NCI-H748 (cell line): ENCODE data around the gene ARHGEF39.
A peak's percentile ranks its signal among the peaks of the same experiment; 100 is the strongest.
"Not testable (repeated sequence)": the region's sequence is repeated elsewhere in the genome, so short reads cannot be mapped to it uniquely, and the experiment has no call there.

ENCODE experiments used
- DNase-seq: peaks from one replicate; lab custom pipeline; 2025; ENCODE audit not compliant: unreplicated experiment; lab: John Stamatoyannopoulos, UW

Gene ARHGEF39

DNA sequence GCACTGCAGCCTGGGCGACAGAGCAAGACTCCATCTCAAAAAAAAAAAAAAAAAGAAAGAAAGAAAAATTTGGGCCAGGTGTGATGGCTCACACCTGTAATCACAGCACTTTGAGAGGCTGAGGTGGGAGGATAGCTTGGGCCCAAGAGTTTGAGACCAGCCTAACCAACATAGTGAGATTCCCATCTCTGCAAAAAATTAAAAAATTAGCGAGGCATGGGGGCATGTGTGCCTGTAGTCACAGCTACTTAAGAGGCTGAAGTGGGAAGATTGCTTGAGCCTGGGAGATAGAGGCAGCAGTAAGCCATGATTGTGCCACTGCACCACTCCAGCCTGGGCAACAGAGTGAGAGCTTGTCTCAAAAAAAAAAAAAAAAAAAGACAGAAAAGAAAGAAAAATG is 11.4 kb downstream of the ARHGEF39 start:
- DNase-seq = no peak

DNA sequence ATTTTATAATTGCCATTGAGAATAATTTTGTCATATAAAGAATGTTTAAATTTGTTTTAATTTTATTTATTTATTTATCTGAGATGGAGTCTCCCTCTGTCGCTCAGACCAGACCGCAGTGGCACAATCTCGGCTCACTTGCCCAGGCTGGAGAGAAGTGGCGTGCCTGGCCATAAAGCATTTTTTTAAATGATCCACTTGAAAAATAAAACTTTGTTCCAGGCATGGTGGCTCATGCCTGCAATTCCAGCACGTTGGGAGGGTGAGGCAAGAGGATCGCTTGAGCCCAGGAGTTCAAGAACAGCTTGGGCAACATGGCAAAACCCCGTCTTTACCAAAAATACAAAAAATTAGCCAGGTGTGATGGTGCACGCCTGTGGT is 12.2 kb downstream of the ARHGEF39 start:
- DNase-seq = no peak

DNA sequence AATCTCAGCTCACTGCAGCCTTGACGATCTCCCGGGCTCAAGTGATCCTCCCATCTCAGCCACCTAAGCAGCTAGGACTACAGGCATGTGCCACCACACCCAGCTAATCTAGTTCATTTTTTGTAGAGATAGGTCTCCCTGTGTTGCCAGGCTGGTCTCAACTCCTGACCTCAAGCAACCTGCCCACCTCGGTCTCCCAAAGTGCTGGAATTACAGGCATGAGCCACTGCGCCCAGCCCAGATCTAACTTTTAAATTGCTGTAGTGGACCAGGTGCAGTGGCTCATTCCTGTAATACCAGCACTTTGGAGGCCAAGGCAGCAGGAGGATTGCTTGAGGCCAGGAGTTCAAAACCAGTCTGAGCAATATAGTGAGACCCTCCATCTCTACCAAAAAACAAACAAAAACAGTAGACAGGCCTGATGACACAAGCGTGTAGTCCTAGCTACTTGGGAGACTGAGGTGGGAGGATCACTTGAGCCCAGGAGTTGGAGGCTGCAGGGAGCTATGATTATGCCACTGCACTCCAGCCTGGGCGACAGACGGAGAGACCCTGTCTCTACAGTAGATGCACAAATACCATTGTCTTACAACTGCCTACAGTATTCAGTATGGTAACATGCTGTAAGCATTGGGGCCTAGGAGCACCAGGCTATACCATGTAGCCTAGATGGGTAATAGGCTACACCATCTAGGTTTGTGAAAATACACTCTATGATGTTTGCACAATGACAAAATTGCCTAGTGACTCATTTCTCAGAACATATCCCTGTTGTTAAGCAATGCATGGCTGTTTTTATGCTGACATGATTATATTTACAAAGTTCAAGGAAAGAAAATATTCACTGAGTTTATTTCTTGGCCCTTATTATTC is 12.8 kb downstream of the ARHGEF39 start:
- peak; percentile 8 for DNase-seq

DNA sequence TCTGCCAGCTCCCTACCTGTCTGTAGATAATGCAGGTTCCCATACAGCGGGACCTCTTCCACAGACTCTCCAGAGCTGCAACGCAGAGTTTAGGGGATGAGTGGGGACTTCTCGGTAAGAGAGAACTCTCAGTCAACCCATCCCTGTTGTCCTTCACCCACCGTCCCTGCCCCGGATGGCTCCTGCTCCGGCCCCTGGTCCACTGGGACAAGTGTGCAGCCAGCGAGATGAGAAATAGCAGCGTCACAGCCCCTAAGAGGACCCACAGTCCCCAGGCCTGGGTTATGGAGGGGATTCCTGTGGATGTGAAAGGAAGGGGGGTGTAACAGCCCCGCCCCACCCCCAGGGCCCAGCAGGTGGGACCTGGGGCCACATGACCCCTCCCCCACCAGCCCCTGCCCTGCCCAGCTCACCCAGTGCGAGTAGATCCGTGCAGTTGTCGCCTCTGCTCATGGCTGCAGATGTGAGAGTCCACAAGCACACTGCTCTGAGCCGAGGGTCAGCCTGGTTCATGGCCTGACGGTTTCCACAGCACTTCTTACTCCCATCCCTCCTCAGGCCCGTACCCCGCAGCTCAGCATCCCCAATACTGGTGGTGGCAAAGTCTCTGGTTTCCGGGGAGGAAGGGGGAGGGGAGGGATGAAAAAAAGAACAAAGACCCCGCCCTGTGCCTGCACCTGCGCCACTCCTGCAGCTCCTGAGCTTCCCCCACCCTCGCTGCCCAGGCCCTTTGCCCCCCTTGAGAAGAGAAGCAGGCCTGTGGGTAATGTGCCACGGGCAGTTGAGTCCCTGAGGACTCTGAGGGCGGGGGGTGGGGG is 14.4 kb downstream of the ARHGEF39 start, which contains the start of gene SIT1:
Gene SIT1 (minus strand): TSS at position 591 of the 818 bp plus-strand sequence. CDS start 78 bp downstream, at position 513.
- DNase-seq = peak; percentile 14

DNA sequence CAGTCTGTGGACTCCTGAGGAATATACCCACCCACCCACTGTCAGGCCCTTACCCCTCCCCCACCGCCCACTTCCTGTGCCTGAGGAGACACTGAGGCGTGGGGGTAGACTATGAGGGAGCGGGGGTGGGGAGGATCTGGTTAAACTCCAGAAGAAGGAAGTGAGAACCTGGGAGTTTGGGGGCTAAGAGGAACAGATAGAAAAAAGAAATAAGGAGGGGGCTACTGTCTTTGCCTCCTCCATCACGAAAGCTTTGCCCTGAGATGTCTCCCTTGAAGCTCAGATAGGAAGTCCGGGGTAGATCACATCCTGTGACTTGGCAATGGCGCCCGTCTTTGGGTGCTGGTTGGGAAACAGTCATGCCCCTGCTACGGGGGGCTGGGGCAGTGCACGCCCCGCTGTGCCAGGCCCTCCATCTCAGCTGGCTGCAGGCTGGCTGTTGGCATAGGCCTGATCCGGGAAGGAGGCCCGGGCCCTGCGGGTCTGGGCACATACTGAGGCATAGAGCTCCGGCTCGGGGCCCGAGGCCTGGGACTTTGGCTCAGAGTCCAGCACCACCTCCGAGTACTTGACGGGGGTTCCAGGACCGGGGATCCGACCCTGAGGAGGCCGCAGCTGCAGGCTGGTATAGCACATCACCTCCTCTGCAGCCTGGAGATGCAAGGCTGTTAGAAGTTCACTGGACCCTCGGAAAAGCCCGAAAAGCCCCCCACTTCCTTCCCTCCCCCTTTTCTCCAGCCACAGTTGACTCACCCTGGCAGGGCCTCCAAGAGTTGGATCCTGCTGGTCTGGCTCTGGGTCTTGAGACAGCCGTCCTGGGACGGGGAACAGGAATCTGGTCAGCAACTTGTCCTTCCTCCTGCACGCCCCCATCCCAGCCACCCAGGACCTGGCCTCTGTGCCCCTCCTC is 15.3 kb downstream of the ARHGEF39 start:
- no peak for DNase-seq

DNA sequence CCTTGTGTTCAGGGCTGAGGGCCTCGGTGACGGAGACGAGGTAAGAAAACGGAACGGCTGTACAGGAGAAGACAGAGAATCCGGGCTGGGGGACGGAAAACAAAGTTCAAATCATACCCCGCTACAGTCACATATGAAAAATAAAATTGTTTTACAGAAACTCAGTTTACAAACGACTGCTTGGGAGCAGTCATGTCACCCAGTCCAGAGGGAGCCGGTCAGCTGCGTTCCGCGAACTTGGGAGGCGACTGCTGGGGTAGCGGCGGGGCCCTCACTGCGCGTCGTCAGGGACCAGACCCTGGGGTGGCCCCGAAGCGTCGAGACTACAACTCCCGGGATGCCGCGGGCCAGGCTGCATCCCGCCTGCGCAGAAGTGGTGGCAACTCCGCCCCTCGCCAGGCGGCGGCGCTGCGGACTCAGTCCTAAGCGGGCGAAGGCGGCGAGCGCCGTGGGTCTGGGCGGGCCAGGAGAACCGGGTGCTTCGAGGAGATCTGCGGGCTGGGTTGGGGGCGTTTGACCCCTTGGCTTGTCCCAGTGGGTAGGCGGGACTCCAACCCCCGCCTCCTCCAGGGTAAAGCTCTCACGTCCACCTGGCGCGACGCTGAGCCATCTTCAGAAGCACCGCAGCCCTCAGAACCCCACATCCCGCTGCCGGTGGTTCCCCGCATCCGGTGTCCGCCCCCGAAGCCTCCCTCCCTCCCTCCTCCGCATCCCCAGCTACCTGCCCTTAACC is 18.3 kb downstream of the ARHGEF39 start:
- DNase-seq = peak; percentile 93

DNA sequence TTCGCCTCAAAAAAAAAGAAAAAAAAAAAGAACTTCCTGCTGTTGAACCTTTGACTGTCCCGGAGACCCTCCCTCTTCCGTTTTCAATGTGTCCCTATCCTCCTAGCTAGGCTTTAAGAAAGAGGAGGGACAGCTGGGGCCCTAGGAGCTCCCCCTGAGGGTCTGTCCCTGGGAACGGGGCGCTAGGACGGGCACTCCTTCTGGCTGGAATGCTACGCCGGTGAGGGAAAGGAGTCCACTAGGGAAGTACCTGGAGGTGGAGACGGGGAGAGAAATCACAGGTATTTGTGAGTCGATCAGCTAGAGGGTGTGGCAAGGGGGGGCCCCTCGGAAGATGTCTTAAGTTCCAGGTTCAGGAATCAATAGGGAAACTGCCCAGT is 18.9 kb downstream of the ARHGEF39 start:
- peak; percentile 64 for DNase-seq

DNA sequence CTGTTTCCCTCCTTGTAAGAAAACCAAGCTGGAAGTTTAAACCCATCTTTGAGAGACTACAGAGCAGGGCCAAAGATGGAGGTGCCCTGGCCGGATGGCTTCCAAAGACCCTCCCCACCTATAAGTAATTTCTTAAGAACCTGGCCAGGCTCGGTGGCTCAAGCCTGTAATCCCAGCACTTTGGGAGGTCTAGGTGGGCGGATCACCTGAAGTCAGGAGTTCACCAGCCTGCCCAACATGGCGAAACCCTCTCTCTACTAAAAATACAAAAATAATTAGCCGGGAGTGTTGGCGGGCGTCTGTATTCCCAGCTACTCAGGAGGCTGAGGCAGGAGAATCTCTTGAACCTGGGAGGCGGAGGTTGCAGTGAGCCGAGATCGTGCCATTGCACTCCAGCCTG is 19.3 kb downstream of the ARHGEF39 start:
- not testable (repeated sequence) for DNase-seq

DNA sequence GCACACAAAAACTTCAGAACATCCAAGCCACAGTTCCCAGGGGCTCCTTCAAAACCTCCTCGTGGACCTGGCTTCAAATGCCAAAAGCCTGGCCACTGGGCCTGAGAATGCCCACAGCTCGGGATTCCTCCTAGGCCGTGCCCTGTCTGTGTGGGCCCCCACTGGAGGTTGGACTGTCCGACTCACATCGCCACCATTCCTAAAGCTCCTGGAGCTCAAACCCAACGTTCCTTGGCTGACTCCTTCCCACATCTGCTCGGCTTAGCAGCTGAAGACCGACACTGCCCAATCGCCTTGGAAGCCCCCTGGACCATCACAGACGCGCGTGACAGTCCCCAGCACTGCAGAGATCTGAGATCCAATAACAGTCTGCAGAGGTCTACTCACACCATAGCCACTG is 21.9 kb downstream of the ARHGEF39 start:
- no peak for DNase-seq

DNA sequence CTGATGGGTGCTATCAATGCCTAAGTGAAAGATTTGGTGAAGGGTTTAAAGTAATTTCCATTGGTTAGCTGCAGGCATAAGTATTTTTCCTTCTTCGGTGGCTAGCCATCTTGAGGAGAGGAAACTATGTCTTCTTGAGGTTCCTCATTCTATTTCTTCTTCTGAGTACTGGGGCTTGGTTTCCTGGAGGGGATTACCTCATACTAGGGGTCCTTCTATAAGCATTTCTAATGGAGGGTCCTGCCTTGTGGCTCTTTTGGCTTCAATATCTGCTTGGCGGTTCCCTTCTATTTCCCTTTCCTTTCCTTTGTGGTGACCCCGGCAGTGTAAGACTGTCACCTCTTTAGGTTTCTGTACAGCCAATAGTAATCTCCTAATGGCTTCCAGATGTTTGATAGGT is 23.5 kb downstream of the ARHGEF39 start:
- DNase-seq = not testable (repeated sequence)

DNA sequence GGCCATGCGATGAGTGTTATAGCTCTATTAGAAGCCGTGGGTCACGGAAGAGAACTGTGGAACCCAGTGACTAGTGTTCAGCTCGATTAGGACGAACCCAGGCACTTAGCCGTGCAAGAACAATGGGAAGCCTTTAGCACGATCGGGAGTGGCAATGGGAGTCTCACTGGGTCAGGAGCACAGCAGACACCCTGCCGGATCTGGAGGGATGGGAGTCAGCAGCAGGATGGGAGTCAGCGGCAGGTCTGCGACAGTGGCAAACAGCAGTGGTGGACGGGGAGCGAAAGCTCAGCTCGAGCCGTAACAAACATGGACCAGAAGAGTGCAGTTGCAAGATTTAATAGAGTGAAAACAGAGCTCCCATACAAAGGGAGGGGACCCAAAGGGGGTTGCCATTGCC is 24.6 kb downstream of the ARHGEF39 start:
- not testable (repeated sequence) for DNase-seq

DNA sequence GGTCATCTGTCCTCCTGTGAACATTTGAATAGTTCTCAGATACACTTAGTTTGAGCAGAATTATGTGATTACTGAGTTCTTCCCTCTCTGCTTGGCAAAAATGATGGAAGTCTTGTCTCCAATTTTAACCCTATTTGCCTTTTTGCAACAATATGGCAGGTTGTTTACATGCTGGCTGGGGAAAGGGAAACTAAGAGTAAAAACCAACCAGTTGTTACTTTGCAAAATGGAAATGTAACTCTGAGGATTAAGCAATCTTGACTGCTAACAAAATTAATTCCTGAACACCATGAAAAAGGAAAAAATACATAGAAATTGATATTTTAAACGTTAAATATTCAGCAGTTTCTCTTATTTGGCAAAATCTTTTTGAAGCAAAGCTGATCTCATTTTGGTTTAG is 25.4 kb downstream of the ARHGEF39 start:
- no peak for DNase-seq

DNA sequence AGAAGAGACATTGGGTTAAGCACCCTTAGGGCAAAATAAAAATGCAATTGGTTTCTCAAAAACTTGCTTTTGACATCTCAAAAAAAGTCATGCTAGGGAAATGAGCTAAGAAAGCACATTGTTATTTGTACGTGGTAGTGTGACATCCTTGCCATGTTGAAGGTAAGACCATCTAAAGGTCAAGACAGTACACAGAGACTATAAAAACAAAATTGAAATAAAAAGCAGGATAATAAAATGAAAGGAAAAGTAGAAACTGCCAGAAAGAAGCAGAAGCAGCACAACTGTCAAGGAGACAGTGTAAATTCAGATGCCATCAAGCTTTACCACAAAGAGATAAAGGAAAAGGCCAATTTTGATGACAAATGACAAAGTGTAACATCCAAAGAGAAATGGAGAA is 25.8 kb downstream of the ARHGEF39 start:
- not testable (repeated sequence) for DNase-seq

DNA sequence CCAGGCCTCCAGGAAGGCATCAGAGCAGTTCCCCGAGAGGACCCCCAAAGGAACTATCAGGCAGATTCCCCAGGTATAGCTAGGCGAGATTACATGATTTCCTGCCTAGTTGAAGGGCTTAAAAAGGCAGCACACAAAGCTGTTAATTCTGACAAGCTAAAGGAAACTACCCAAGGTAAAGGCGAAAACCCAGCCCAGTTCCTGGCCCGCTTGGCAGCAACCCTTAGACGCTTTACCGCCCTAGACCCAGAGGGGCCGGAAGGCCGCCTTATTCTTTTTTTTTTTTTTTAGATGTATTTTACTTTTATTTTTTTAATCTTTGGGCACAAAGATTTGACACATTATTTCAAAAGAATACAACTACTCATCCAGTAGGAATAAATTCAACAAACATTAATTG is 26.2 kb downstream of the ARHGEF39 start:
- DNase-seq = not testable (repeated sequence)

DNA sequence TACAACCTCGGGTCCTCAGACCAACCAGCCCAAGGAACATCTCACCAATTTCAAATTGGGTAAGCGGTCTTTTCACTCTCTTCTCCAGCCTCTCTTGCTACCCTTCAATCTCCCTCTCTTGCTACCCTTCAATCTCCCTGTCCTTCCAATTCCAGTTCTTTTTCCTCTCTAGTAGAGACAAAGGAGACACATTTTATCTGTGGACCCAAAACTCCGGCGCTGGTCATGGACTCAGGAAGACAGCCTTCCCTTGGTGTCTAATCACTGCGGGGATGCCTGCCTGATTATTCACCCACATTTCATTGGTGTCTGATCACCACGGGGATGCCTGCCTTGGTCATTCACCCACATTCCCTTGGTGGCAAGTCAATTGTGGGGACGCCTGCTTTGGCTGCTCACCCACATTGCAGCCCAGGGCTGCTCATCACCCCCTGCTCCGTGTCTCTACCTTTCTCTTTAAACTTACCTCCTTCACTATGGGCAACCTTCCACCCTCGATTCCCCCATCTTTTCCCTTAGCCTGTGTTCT is 27.5 kb downstream of the ARHGEF39 start:
- DNase-seq = not testable (repeated sequence)

DNA sequence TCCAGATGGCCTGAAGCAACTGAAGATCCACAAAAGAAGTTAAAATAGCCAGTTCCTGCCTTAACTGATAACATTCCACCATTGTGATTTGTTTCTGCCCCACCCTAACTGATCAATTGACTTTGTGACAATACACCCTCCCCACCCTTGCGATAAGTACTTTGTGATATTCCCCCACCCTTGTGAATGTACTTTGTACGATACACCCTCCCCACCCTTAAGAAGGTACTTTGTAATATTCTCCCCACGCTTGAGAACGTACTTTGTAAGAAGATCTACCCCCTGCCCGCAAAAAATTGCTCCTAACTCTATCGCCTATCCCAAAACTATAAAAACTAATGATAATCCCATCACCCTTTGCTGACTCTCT is 28.1 kb downstream of the ARHGEF39 start:
- not testable (repeated sequence) for DNase-seq

DNA sequence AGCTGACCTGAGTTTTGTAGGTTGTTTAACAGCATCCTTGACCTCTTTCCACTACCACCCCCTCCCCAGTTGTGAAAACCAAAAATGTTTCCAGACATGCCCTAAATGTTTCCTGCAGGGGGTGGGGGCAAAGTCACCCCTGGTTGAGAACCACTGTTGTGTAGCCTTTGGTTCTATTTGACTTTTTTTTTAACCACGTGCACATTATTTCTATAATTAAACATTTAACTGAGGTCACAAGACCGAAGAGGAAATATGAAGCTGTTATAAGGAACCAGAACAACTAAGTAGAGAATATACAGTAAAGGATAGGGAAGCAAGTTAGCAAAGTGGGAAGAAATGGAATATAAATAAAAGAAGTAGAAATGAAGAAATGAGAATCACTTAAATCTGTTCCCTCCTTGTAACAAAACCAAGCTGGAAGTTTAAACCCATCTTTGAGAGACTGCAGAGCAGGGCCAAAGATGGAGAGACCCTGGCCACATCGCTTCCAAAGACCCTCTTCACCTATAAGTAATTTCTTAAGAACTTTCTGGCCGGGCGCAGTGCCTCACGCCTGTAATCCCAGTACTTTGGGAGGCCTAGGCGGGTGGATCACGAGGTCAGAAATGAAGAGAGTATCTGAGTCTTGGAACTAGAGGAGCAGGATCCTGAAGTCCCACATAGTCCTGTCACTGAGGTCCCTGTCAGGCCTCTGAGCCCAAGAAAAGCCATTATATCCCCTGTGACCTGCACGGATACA is 28.7 kb downstream of the ARHGEF39 start:
- no peak for DNase-seq

DNA sequence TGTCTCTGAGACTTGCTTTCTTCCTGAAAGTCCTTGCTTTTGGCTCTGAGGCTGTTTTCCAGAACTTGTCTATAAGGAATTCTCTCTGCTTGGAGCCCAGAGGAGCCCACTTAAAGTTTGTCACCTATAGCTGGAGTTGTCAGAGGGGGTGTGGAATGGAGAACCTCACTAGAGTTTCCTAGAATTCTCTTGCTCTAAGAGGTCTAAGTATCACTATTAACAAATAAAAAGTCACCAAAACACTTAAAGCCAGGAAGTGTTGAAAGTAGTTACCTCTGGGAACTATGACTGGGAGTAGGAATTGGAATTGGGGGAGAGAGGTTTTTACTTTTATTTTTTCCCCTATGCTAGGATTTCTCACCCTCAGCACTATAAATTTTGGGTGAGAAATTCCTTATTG is 29.3 kb downstream of the ARHGEF39 start:
- no peak for DNase-seq

DNA sequence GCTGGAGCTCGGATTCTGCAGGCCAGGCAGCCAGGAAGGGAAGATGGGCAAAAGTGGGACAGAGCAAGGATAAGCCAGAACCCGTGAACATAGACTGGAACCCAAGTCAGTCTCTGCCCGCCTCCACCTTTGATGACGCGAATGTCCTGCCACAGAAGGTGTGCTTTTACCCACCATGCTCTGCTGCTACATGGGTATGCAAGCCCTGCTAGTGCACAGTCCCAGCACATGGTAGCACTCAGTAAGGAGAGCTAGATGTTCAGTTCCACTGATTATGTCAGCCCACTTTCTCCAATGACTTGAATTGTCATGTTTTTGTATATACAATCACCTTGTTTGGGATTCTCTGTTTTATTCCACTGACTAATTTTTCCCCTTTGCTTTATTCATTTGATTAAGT is 35.4 kb downstream of the ARHGEF39 start:
- DNase-seq = no peak
